DMS153 treated with DMSO at 0.1 percent for 48 hours (cell line): ENCODE data around the gene MAP3K4.

Source experiments
- DNase-seq: peaks from one replicate; lab custom pipeline; 2025; ENCODE audit not compliant: unreplicated experiment; lab: John Stamatoyannopoulos, UW

The MAP3K4 gene

GRCh38 chr6:161137839-161138542, 146.4 kb downstream of the MAP3K4 start:
- no peak for DNase-seq

- no peak for DNase-seq
Measured at GRCh38 chr6:161138543-161139303, 147.2 kb downstream of the MAP3K4 start.

- DNase-seq: no peak
Measured at GRCh38 chr6:161139304-161139765, 147.8 kb downstream of the MAP3K4 start.

- DNase-seq: no peak
Measured at GRCh38 chr6:161139766-161140553, 148.4 kb downstream of the MAP3K4 start.

GRCh38 chr6:161140554-161140875, 148.9 kb downstream of the MAP3K4 start:
- DNase-seq: no peak

- no peak for DNase-seq
Measured at GRCh38 chr6:161141173-161141572, 149.6 kb downstream of the MAP3K4 start.

- DNase-seq: no peak
Measured at GRCh38 chr6:161142957-161143296, 151.4 kb downstream of the MAP3K4 start.

- no peak for DNase-seq
Measured at GRCh38 chr6:161143663-161144430, 152.3 kb downstream of the MAP3K4 start.

GRCh38 chr6:161150136-161150535, 158.6 kb downstream of the MAP3K4 start:
- no peak for DNase-seq

- DNase-seq: no peak
Measured at GRCh38 chr6:161150566-161150965, 159.0 kb downstream of the MAP3K4 start.

- DNase-seq: no peak
Measured at GRCh38 chr6:161151059-161151645, 159.6 kb downstream of the MAP3K4 start.

- DNase-seq: no peak
Measured at GRCh38 chr6:161151660-161152526, 160.3 kb downstream of the MAP3K4 start.

GRCh38 chr6:161152527-161152862, 160.9 kb downstream of the MAP3K4 start:
- DNase-seq: no peak

GRCh38 chr6:161152907-161153662, 161.5 kb downstream of the MAP3K4 start:
- no peak for DNase-seq

GRCh38 chr6:161153725-161154124, 162.2 kb downstream of the MAP3K4 start:
- DNase-seq: no peak

- no peak for DNase-seq
Measured at GRCh38 chr6:161154796-161155335, 163.3 kb downstream of the MAP3K4 start.

- DNase-seq: no peak
Measured at GRCh38 chr6:161161121-161161520, 169.6 kb downstream of the MAP3K4 start.

GRCh38 chr6:161161889-161162624, 170.5 kb downstream of the MAP3K4 start:
- DNase-seq: no peak
